GM15510 (cell line): Measurements from ENCODE around the gene ADRA2A.

Experiments
- POLR2A ChIP-seq: IDR thresholded peaks from 3 replicates; pipeline ENCODE4 v1.6.1; 2011; ENCODE audit warnings: borderline replicate concordance; ENCODE audit not compliant: insufficient read length; ENCODE audit errors: extremely low read depth

The ADRA2A gene

DNA sequence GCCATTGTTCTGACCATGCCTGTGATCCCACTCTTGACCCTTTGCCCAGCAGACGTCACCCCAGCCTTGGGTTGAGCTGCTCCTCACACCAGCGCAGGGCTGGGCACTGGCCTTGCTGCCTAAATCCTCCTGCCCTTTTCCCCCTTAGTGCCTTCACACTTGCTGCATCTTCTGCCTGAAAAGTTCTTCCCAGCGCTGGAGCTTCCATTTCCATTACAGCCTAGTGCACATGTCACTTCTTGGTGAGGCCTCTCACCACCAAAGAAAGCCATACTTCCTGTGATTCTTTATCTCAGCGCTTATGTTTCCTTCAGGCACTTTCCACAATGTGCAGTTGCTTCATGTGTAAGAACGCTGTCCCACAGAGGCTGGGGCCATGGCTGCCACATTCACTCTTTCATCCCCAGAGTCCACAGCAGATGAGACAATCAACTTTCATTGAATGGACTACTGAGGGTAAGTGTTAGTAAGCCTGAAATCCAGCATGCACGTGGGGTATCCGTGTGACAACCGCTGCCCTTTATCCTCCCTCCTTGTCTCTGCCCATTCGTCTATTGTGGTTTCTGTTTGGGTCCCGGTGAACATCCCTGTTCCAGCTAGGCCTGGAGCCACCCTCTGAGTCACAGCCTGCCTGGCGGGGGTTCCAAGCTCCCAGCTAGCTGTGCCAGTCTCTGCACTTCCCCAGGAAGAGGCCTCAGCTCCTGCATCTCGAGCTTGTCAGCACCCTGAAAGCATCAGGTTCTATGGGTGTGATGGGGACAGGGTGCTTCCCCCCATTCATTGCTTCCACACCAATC, 37.3 kb downstream of the ADRA2A start:
- no peak for TF ChIP-seq POLR2A

DNA sequence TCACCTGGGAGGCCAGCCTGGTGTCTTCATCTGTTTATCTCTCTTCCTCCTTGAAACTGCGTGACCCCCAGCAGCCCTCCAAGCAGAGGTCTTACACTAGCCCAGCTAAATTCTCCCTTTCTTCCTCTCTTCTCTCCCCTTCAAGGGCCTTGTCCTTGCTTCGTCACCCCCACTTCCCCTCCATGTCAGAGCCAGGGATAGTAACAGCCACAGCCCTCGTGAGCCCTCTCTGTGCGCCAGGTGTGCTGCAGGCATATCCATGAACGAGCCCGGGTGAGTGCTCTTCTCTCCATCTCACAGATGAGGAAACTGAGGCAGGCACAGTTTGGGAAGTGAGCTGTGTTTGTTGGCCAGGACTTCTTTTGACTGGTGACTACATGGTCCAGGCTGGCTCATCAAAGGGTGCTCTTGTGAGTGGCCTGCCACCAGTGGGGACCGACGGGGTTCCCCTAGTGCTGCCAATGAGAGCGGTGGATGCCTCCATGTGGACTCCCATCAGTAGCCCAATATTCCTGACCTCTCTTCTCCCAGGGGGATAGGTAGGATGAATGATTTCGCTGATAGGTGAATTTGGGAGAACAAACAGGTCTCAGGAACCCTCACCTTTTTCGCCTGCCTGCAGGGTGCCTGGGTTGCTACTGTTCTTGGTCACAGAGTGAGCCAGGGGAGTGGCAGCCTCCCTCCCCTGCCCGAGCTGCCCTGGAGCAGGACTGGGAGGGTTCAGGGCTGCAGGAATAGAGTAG, 38.1 kb downstream of the ADRA2A start:
- TF ChIP-seq POLR2A, result no peak

DNA sequence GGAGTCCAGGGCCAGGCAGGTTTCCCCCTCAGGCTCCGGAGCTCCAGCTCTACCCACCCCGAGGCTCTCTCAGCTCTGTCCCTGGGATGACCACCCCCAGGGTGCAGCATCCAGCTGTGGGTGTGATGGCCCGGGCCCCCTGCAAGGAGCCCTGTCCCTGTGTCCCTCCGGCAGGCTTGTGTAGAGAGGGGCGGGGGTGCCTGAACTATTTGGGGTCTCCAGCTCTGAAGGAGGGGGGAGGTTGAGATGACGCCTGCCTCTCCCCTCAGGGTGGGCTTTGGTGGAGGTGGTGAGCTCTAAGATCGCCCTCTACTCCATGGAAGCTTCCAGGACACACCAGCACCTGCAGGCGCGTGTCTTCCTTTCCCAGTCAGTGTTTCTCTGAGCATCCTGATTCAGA, 39.4 kb downstream of the ADRA2A start:
- no peak for TF ChIP-seq POLR2A

DNA sequence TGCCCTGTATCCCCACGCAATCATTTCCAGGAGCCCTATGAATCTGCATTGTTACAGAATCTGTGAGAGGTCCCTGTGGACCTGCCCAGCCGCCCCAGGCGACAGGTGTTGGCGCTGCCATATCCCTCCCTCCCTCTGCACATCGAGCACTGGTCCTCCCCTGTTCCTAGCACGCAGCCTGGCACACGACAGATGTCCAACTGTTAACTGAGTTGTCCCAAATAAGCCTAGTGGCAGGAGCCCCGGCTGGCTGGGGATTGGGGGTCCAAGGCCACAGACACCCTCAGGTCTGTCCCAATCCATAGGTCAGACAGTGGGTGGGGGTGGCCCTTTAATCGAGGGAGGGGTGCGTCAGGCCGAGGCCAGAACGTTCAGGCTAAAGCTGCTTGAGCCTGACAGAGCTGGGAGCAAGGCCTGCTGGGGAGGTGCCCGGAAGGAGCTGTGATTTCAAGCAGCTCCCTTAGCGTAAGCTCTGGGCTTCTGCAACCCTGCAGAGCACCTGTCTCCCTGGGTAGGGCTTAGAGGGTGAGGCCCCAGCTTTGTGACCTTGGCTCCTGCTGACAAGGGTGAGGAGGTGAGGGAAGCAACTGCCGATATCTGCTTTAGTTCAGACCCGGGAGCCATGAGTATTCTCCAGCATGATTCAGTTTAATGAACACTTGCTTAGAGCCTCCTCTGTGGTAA, 40.1 kb downstream of the ADRA2A start:
- TF ChIP-seq POLR2A, result no peak

DNA sequence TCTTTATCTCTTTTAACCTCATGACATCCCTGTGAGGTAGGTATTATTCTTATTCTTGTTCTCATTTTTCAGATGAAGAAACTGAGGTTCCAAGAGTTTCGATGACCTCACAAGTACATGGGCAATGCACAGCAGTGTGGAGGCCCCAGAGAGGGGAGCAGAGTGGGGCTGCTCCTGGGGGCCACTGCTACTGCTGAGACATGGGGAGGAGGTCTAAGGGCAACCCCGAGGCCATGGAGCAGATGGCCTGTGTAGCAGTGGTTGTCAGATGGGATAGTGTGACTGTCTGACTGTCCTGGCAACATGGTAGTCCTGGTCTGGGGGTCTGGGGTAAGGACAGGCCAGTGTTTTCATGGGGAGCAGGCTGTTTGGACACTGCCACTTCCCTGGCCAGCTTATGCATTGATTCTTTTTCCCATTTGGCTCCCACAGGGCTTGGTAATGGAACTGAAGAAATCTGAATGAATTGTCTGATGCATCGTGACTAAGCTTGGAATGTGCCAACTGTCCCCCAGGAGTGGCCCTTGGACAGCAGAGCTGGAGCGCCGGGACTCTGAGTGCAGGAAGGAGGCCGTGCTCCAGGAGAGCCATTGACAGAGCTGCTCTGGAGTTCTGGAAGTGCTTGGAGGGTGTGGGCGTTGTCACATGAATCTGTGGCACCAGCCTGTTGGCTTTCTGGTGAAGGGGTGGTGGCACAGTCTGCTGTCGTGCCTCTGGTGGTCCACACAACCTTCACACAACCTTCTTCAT, 40.9 kb downstream of the ADRA2A start:
- no peak for TF ChIP-seq POLR2A

DNA sequence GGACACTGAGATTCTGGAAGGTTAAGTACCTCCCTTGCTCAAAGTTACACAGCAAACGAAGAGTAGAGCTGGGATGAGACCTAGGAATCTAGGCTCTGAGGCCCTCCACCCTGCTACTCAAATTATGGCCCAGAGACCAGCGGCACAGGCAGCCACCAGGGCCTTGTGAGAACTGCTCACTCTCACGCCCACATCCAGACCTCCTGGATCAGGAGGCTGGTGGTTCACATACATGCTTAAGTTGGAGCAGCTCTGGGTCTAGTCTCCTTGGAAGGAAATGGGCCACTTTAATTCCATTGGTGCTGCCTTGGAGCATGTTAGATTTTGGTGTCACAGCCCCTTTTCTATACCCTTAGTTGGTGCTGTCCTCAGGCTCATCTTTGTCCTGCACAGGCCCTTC, 41.9 kb downstream of the ADRA2A start:
- no peak for TF ChIP-seq POLR2A

DNA sequence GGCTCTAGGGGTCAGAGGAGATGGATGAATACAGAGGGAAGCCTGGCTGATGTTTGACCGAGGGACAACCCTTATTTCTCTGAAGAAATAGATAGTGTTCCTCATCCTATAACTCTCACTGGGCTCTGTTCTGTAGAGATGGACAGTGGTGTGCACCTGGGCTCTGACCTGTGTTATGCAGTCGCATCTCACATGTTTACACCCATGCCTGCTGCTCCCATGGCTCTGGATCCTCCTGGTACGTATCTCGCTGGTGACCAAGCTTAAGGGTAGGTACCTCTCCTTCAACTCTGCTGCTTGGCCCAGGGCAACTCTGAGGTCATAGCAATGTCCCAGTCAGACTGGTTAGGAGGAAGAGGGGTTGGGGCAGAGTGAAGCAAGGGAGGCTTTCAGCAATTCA, 42.8 kb downstream of the ADRA2A start:
- TF ChIP-seq POLR2A, result no peak

DNA sequence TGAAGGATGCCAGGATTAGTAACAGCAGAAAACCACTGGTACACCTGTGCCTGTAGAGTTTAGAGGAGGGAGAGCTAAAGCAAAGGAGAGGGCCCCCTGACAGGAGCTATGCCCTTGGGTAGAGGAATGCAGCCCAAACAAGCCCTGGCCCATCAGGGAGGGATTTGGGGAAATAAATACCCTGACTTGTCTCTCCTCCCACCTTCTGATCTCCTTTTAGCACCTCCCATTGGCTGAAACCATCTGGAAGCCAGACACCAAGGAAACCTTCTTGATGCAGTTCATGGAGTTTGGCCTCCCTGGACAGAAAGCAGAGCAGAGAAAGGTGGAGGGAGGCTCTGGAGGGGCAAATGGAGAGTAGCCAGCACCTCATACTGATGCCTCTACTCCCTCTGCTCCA, 45.3 kb downstream of the ADRA2A start:
- no peak for TF ChIP-seq POLR2A

DNA sequence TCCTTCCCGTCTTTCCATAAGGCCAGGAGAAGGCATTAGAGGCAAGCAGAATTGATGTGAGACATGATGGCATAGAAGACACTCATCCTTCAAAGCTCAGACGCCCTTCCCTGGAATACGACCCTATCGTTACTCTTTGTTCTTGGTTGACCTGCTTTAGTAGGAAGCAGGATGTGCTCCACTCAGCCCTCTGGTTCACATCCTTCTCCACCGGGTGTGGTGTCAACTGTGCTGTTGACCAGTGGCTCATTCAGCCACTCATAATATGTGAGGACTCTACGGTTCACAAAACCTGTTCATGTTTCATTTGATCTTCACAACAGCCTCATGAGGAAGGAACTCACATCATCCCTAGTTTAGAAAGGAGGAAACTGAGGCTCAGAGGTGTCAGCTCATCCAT, 47.1 kb downstream of the ADRA2A start:
- TF ChIP-seq POLR2A, result no peak

DNA sequence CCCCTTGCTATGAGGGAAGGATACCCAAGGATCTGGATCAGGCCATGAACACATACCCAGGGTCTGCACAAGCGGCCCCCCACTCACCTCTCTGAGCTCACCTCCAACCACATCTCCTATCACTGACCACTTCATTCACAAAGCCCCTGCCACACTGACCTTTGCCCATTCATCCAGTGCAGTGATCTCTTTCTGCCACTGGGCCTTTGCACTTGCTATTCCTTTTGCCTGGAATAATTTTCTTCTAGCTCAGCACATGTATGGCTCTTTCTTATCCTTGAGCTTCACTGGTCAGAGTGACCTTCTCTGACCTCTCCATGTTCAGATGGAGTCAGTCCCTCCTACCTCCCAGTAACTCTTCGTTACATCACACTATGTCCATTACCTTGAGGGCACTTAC, 48.3 kb downstream of the ADRA2A start:
- no peak for TF ChIP-seq POLR2A

DNA sequence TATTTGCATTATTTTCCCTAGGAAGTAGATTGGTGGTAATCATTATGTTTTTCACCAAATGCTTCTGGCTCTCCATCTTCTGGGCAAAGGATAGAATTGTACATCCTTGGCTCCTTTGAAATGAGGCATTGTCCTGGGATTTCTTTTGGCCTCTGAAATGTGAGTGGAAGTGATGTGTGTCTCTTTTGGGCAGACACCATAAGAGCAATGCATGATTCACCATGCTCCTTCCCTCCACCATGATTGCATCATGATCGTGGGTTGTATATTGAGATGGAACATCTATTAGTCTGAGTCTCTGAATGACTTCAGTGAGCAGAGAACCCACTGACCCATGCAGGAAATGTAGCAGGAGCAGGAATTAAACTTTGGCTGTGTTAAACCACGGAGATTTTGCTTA, 49.2 kb downstream of the ADRA2A start:
- TF ChIP-seq POLR2A, result no peak

DNA sequence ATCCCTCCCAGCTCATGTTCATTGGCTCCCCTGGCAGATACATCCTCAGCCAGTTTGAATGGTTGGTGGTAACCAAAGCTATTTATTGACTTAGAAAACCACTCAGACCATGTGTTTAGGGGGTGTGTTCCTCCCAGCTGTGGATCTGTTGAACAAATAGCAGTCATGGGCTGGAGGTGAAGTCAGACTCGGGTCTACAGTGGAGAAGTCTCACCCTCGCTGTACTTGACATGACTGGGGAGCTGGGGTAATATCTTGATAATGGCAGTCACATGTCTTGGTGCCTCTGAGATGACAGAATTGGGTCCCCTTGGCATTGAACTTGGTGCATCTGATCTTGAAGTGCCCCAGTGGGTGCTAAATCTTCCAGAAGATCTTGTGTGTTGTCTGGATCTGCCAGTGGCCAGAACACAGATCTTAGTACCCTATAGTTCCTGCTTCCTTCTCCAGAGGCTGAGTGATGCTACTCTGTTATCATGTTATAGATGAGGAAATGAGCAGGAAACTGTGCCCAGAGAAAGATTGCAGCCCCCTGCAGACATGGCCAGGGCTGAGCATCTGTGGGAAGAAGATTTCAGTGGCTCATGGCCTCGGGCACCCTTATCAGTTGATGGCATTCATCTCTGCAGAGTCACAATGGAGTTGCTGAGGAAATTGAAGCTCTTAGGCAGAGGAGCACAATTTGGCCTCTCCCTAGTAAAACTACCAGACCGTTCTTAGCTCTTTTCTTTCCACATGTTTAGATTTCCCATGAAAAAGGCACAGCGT, 50.4 kb downstream of the ADRA2A start:
- TF ChIP-seq POLR2A, result no peak

DNA sequence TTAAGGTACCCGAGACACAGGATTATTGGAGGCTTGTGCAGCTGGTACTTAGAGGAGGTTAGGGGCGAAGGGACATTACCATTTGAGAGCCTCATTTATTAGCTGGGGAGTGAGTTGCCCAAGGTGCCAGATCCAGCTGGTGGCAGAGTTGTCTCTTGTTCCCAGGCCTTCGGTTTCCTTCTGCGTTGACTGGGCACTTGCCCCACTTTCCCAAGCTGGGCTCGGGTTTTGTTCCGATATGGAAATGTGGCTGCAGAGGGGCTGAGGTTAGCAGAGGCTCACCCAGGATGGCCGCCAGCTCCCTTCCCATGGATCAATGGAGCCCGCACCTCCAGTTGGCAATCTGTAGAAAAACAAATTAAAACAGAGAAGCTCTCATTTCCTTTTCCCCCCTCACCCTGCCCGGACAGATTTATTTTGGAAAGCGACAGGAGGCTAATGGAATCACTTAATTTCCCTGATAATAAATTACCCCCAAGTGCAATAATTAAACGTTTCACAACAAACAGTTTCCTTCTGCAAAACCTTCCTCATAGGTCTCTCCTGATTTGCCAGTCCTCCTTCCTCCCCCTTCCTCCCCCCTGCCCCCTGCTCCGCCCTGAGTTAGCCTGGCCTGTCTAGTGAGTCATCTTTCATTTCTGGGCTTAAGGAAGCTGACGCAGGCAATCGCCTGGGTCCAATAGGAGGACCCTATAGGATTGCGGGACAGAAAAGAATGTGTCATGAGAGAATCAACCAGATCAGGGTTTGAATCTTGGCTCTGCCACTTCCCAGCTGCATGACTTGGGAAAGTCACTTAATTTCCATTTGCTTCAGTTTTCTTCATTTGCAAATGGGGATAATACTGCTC, 51.7 kb downstream of the ADRA2A start:
- TF ChIP-seq POLR2A, result no peak
